ENCODE measurements around the gene GNAQ. TPM values are rescaled to one million over a fixed set of nuclear protein-coding genes. Genes with fewer than 3 reads are reported as not detected.

Gene GNAQ
- total RNA-seq, 1 donor from 2014 or later, result 46.7 TPM

- Mint-ChIP-seq H3K27me3 (no peaks in the 10 kb centered on the region), H3K9me3 (no peaks in the 10 kb centered on the region), H3K4me1 (ENCODE audit: unreplicated experiment) (peaks cover 12% of the 10 kb centered on the region), H3K4me3 (no peak overlapping the region), H3K36me3 (no peaks in the 10 kb centered on the region), H3K27ac (no peak overlapping the region)
- DNase-seq (ENCODE audit: extremely low spot score, unreplicated experiment), result no peak
- no peak for TF ChIP-seq CTCF (conservative IDR thresholded peaks at IDR 0.05)
These were observed 204.4 kb downstream of the GNAQ start for GRCh38 chr9:77827104-77827784.

GRCh38 chr9:77826621-77827020 is 205.0 kb downstream of the GNAQ start:
- Mint-ChIP-seq H3K4me1 (ENCODE audit: unreplicated experiment) (peaks cover 6% of the 10 kb centered on the region), H3K36me3 (no peaks in the 10 kb centered on the region), H3K27ac (no peak overlapping the region), H3K4me3 (no peak overlapping the region), H3K9me3 (no peaks in the 10 kb centered on the region), H3K27me3 (no peaks in the 10 kb centered on the region)
- TF ChIP-seq CTCF (conservative IDR thresholded peaks at IDR 0.05), result no peak
- DNase-seq (ENCODE audit: extremely low spot score, unreplicated experiment), result no peak

- Mint-ChIP-seq H3K9me3 (no peaks in the 10 kb centered on the region), H3K27ac (no peak overlapping the region), H3K4me1 (ENCODE audit: unreplicated experiment) (peaks cover 4% of the 10 kb centered on the region), H3K27me3 (no peaks in the 10 kb centered on the region), H3K4me3 (no peak overlapping the region), H3K36me3 (no peaks in the 10 kb centered on the region)
- TF ChIP-seq CTCF (conservative IDR thresholded peaks at IDR 0.05), result no peak
- DNase-seq (ENCODE audit: extremely low spot score, unreplicated experiment), result no peak
These were observed 205.5 kb downstream of the GNAQ start for GRCh38 chr9:77826116-77826515.

- Mint-ChIP-seq H3K36me3 (no peaks in the 10 kb centered on the region), H3K9me3 (no peaks in the 10 kb centered on the region), H3K27ac (no peak overlapping the region), H3K27me3 (no peaks in the 10 kb centered on the region), H3K4me3 (no peak overlapping the region), H3K4me1 (ENCODE audit: unreplicated experiment) (peaks cover 4% of the 10 kb centered on the region)
- TF ChIP-seq CTCF (conservative IDR thresholded peaks at IDR 0.05), result no peak
- DNase-seq (ENCODE audit: extremely low spot score, unreplicated experiment), result no peak
These were observed 206.2 kb downstream of the GNAQ start for GRCh38 chr9:77825361-77825760.

- Mint-ChIP-seq H3K27me3 (no peaks in the 10 kb centered on the region), H3K4me3 (no peak overlapping the region), H3K36me3 (no peaks in the 10 kb centered on the region), H3K27ac (no peak overlapping the region), H3K9me3 (no peaks in the 10 kb centered on the region), H3K4me1 (ENCODE audit: unreplicated experiment) (peaks cover 4% of the 10 kb centered on the region)
- TF ChIP-seq CTCF (conservative IDR thresholded peaks at IDR 0.05), result no peak
- DNase-seq (ENCODE audit: extremely low spot score, unreplicated experiment), result no peak
These were observed 211.2 kb downstream of the GNAQ start for GRCh38 chr9:77820293-77820954.

Data from type B pancreatic cell (in vitro differentiated cells).